Measurements from ENCODE around the gene CACNG5.
A peak's percentile ranks its signal among the peaks of the same experiment; 100 is the strongest.

Gene CACNG5

GRCh38 chr17:66903781-66904180 lies 68.9 kb downstream of the CACNG5 start:
- H2AFZ ChIP-seq (ENCODE audit: low read length, unreplicated experiment), result no peak overlapping the region
- H3K4me1 ChIP-seq (ENCODE audit: control insufficient read depth, insufficient read depth, low read length, unreplicated experiment), result peaks cover 15% of the 10 kb centered on the region
- H3K79me2 ChIP-seq (ENCODE audit: control insufficient read depth, insufficient read depth, low read length, unreplicated experiment), result no peaks in the 10 kb centered on the region
- no peak overlapping the region for H3K4me3 ChIP-seq (ENCODE audit: low read depth, low read length)
- H3K36me3 ChIP-seq (ENCODE audit: insufficient read depth, low read length), result no peaks in the 10 kb centered on the region
- no peak overlapping the region for H3K27ac ChIP-seq (ENCODE audit: low read depth, low read length)
- peaks cover 9% of the 10 kb centered on the region; the same call in 1 of the 2 replicates for H3K27me3 ChIP-seq (ENCODE audit: insufficient read depth, low read length)

- Histone ChIP-seq H3K36me3 (ENCODE audit: insufficient read depth, low read length) (no peaks in the 10 kb centered on the region), H2AFZ (ENCODE audit: low read length, unreplicated experiment) (no peak overlapping the region), H3K4me1 (ENCODE audit: control insufficient read depth, insufficient read depth, low read length, unreplicated experiment) (peaks cover 15% of the 10 kb centered on the region), H3K79me2 (ENCODE audit: control insufficient read depth, insufficient read depth, low read length, unreplicated experiment) (no peaks in the 10 kb centered on the region), H3K27ac (ENCODE audit: low read depth, low read length) (peak overlapping the region; percentile 81), H3K4me3 (ENCODE audit: low read depth, low read length) (peak overlapping the region; percentile 21; the same call in 1 of the 2 replicates), H3K27me3 (ENCODE audit: insufficient read depth, low read length) (no peaks in the 10 kb centered on the region)
Measured at GRCh38 chr17:66904760-66905624, 70.1 kb downstream of the CACNG5 start.

- no peaks in the 10 kb centered on the region for H3K79me2 ChIP-seq (ENCODE audit: control insufficient read depth, insufficient read depth, low read length, unreplicated experiment)
- H2AFZ ChIP-seq (ENCODE audit: low read length, unreplicated experiment), result no peak overlapping the region
- H3K36me3 ChIP-seq (ENCODE audit: insufficient read depth, low read length), result no peaks in the 10 kb centered on the region
- H3K4me3 ChIP-seq (ENCODE audit: low read depth, low read length), result no peak overlapping the region
- no peaks in the 10 kb centered on the region for H3K27me3 ChIP-seq (ENCODE audit: insufficient read depth, low read length)
- peak overlapping the region; percentile 81; the same call in 1 of the 2 replicates for H3K27ac ChIP-seq (ENCODE audit: low read depth, low read length)
- H3K4me1 ChIP-seq (ENCODE audit: control insufficient read depth, insufficient read depth, low read length, unreplicated experiment), result peaks cover 15% of the 10 kb centered on the region
Measured at GRCh38 chr17:66906321-66907278, 71.7 kb downstream of the CACNG5 start.

- H3K27me3 ChIP-seq (ENCODE audit: insufficient read depth, low read length), result peaks cover 16% of the 10 kb centered on the region
- no peak overlapping the region for H3K4me3 ChIP-seq (ENCODE audit: low read depth, low read length)
- no peak overlapping the region for H3K27ac ChIP-seq (ENCODE audit: low read depth, low read length)
- H2AFZ ChIP-seq (ENCODE audit: low read length, unreplicated experiment), result no peak overlapping the region
- H3K4me1 ChIP-seq (ENCODE audit: control insufficient read depth, insufficient read depth, low read length, unreplicated experiment), result peaks cover 7% of the 10 kb centered on the region
- no peaks in the 10 kb centered on the region for H3K79me2 ChIP-seq (ENCODE audit: control insufficient read depth, insufficient read depth, low read length, unreplicated experiment)
- H3K36me3 ChIP-seq (ENCODE audit: insufficient read depth, low read length), result no peaks in the 10 kb centered on the region
Measured at GRCh38 chr17:66909804-66910373, 75.0 kb downstream of the CACNG5 start.

GRCh38 chr17:66910651-66911285 lies 75.9 kb downstream of the CACNG5 start:
- Histone ChIP-seq H3K4me1 (ENCODE audit: control insufficient read depth, insufficient read depth, low read length, unreplicated experiment) (no peaks in the 10 kb centered on the region), H3K27ac (ENCODE audit: low read depth, low read length) (no peak overlapping the region), H2AFZ (ENCODE audit: low read length, unreplicated experiment) (no peak overlapping the region), H3K79me2 (ENCODE audit: control insufficient read depth, insufficient read depth, low read length, unreplicated experiment) (no peaks in the 10 kb centered on the region), H3K36me3 (ENCODE audit: insufficient read depth, low read length) (no peaks in the 10 kb centered on the region), H3K4me3 (ENCODE audit: low read depth, low read length) (no peak overlapping the region), H3K27me3 (ENCODE audit: insufficient read depth, low read length) (peaks cover 16% of the 10 kb centered on the region)

GRCh38 chr17:66915204-66915611 lies 80.3 kb downstream of the CACNG5 start:
- Histone ChIP-seq H2AFZ (ENCODE audit: low read length, unreplicated experiment) (no peak overlapping the region), H3K4me1 (ENCODE audit: control insufficient read depth, insufficient read depth, low read length, unreplicated experiment) (no peaks in the 10 kb centered on the region), H3K27me3 (ENCODE audit: insufficient read depth, low read length) (peaks cover 52% of the 10 kb centered on the region), H3K27ac (ENCODE audit: low read depth, low read length) (no peak overlapping the region), H3K36me3 (ENCODE audit: insufficient read depth, low read length) (no peaks in the 10 kb centered on the region), H3K4me3 (ENCODE audit: low read depth, low read length) (no peak overlapping the region), H3K79me2 (ENCODE audit: control insufficient read depth, insufficient read depth, low read length, unreplicated experiment) (no peaks in the 10 kb centered on the region)

GRCh38 chr17:66915792-66916191 lies 80.9 kb downstream of the CACNG5 start:
- no peak overlapping the region for H3K27ac ChIP-seq (ENCODE audit: low read depth, low read length)
- no peaks in the 10 kb centered on the region for H3K4me1 ChIP-seq (ENCODE audit: control insufficient read depth, insufficient read depth, low read length, unreplicated experiment)
- no peak overlapping the region for H2AFZ ChIP-seq (ENCODE audit: low read length, unreplicated experiment)
- H3K36me3 ChIP-seq (ENCODE audit: insufficient read depth, low read length), result no peaks in the 10 kb centered on the region
- no peak overlapping the region for H3K4me3 ChIP-seq (ENCODE audit: low read depth, low read length)
- H3K27me3 ChIP-seq (ENCODE audit: insufficient read depth, low read length), result peaks cover 57% of the 10 kb centered on the region
- H3K79me2 ChIP-seq (ENCODE audit: control insufficient read depth, insufficient read depth, low read length, unreplicated experiment), result no peaks in the 10 kb centered on the region

GRCh38 chr17:66916946-66917345 lies 82.0 kb downstream of the CACNG5 start:
- H3K36me3 ChIP-seq (ENCODE audit: insufficient read depth, low read length), result no peaks in the 10 kb centered on the region
- peaks cover 68% of the 10 kb centered on the region for H3K27me3 ChIP-seq (ENCODE audit: insufficient read depth, low read length)
- H3K27ac ChIP-seq (ENCODE audit: low read depth, low read length), result no peak overlapping the region
- no peaks in the 10 kb centered on the region for H3K4me1 ChIP-seq (ENCODE audit: control insufficient read depth, insufficient read depth, low read length, unreplicated experiment)
- no peak overlapping the region for H3K4me3 ChIP-seq (ENCODE audit: low read depth, low read length)
- no peaks in the 10 kb centered on the region for H3K79me2 ChIP-seq (ENCODE audit: control insufficient read depth, insufficient read depth, low read length, unreplicated experiment)
- H2AFZ ChIP-seq (ENCODE audit: low read length, unreplicated experiment), result no peak overlapping the region

- Histone ChIP-seq H3K27ac (ENCODE audit: low read depth, low read length) (no peak overlapping the region), H3K36me3 (ENCODE audit: insufficient read depth, low read length) (no peaks in the 10 kb centered on the region), H3K4me1 (ENCODE audit: control insufficient read depth, insufficient read depth, low read length, unreplicated experiment) (no peaks in the 10 kb centered on the region), H3K4me3 (ENCODE audit: low read depth, low read length) (no peak overlapping the region), H3K79me2 (ENCODE audit: control insufficient read depth, insufficient read depth, low read length, unreplicated experiment) (no peaks in the 10 kb centered on the region), H3K27me3 (ENCODE audit: insufficient read depth, low read length) (peaks cover 69% of the 10 kb centered on the region), H2AFZ (ENCODE audit: low read length, unreplicated experiment) (no peak overlapping the region)
Measured at GRCh38 chr17:66918896-66919295, 84.0 kb downstream of the CACNG5 start.

GRCh38 chr17:66920435-66920834 lies 85.5 kb downstream of the CACNG5 start:
- no peak overlapping the region for H3K27ac ChIP-seq (ENCODE audit: low read depth, low read length)

More at GRCh38 chr17:66920435-66920834, 85.5 kb downstream of the CACNG5 start:
- Histone ChIP-seq H3K79me2 (ENCODE audit: control insufficient read depth, insufficient read depth, low read length, unreplicated experiment) (no peaks in the 10 kb centered on the region), H2AFZ (ENCODE audit: low read length, unreplicated experiment) (no peak overlapping the region), H3K36me3 (ENCODE audit: insufficient read depth, low read length) (no peaks in the 10 kb centered on the region), H3K4me1 (ENCODE audit: control insufficient read depth, insufficient read depth, low read length, unreplicated experiment) (no peaks in the 10 kb centered on the region), H3K27me3 (ENCODE audit: insufficient read depth, low read length) (peaks cover 72% of the 10 kb centered on the region), H3K4me3 (ENCODE audit: low read depth, low read length) (no peak overlapping the region)

Data from ACC112 (cell line).